ENCODE measurements around the gene PALLD.
"Not testable (repeated sequence)": the region's sequence is repeated elsewhere in the genome, so short reads cannot be mapped to it uniquely, and the experiment has no call there.

Gene PALLD

DNA sequence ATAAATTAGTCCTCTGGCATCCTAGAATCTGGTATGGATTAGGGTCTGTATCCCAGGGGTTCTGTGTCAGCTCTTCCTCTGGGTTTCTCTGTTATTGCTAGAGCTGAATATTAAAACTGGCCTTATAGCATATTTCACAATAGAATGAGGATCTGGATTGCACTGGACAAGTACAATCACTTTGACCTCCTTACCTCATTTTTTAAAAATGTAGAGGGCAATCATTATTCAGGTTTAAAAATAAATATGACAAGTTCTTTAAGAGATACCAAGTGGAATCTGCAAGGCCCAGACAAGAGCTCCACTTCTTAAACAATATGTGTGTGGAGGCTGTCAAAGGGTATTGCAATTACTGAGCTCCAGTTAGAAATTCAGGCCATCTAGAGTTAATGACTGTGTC, 1.4 kb downstream of the PALLD start:
- no peak for DNase-seq

DNA sequence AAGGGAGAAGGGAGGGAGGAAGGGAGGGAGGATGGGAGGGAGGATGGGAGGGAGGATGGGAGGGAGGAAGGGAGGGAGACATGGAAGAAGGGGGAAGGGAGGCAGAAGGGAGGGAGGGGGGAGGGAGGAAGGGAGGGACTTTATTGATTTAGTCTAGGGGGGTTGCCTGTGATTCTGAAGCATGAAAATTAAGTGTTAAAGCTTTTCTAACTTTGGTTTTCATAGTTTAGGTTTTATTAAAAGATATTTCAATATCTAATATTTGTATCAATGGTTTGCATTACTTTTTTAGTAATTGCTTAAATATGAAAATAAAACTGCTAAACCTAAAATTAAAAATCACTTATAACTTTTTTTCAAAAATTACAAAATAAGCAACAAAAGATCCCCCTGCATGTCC, 2.4 kb downstream of the PALLD start:
- no peak for DNase-seq

DNA sequence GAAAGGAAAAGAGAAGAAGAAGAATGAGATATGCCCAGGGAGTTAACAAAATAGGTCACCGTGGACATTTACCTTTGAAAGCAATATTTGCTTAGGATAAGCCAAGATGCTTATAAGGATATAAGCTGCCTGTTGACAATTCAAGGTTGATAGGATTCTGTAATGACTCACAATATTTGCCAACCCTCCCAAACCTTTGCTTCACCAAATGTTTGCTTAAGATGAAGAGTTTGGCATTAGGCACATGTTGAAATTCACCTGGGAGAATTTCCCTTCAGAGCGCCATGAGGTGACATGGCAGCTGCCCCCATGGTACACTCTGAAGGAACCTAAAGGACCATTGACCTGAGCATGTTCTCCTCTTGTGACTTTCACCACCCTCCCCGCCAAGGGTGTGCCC, 4.6 kb downstream of the PALLD start:
- no peak for DNase-seq

DNA sequence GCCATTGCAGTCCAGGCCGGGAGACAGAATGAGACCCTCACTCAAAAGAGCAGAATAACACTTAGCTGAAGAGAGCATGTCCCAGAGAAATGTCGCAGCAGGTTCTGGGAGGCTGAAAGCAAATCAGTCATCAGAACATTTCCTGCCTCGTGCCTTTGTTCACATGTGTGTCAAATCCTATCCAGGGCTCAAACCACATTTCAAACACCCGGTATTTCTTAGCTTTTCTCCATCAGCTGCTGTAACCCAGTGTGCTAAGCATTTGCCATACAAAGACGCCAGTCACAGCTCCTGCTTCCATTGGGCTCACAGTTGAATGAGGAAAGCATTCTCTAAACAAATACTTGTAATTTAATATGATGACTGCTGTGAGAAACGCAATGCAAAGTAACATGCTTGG, 6.0 kb downstream of the PALLD start:
- no peak for DNase-seq

DNA sequence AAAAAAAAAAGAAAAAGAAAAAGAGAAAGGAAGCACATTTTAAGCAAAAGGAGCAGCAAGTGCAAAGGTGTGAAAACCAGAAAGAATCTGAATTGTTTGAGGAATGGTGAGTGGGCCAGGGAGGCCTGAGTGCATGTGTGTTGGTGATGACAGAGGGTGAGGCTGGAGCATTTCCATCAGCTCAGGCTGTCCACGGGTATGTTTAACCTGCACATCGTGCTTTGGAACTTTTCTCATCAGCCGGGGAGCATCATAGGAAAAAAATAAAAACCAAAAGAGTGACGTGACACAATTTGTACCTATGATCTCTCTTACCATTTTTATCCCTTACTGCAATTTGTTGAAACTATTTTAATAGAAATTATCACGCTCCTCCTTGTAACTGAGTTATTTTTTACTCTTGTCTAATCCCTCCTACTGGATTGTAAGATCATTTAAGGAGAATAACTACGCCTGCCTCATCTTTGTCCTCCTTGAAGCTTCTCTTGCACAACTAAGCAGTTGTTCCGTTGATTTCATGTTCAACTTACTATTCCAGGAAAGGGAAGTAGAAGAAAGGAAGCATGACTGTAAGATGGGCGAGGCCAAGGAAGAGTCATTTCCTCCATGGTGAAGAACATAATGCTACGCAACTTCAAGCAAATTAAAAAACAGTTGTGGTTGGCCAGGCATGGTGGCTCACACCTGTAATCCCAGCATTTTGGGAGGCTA, 7.0 kb downstream of the PALLD start:
- no peak for DNase-seq

DNA sequence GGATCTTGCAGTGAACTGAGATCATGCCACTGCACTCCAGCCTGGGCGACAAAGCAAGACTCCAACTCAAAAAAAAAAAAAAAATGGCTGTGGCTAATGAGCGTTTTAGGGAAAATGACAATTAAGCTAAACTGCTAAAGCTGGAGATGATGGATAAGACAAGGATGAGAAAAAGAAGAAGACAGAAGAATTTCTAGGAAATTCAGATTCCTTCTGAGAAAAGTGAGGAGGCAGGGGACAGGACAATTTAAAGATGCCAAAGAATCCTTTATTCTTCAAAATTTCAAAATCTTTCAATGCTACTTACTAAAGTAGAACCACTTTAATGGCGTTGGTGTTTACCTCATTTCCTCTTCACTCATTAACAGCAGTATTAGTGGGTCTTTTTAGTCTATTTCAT, 7.7 kb downstream of the PALLD start:
- DNase-seq = no peak

DNA sequence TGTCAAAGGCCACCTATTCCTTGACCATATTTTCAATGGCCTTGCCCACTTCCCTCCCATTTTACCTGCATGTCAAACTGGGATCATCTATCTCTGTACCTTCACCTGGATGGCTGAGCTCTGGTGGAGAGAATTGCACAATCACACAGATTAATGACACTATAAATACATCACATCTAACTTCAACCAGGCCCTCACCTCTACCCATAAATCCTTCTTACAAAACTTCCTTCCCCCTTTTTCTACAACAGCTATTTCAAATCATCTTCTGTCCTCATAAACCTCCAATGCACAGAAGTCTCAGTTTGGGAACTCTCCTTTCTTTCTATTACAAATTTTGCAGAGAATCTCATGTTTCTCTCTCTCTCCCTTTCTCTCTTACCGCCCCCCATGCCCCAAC, 9.2 kb downstream of the PALLD start:
- DNase-seq = no peak

DNA sequence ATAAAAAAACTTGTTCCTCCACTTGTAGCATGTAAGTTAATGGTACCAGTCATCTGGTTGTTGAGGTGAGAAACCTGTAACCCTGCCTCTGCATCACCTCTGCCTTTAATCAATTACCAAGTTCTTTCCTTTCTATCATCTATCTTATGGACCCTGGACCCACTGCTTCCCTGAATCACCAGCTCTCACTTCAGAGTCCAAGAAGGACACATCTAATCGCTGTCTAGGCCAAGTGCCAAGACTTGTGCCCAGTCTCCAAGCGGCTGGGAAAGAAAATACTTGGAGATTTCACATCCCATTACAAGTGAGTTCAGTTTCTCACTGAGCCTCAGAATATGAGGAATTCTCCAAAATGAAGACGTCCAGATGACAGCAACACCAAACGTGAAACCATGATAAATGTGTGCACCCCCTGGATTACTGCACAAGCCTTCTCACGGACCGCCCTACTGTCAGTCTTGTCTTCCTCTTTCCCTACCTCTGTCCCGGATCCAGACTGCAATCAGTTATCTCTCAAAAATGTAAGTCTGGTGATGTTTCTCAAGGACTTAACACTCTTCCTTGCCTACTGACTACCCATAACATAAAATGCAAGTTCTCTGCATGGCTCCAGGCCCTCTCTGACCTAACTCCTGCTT, 10.4 kb downstream of the PALLD start:
- no peak for DNase-seq

DNA sequence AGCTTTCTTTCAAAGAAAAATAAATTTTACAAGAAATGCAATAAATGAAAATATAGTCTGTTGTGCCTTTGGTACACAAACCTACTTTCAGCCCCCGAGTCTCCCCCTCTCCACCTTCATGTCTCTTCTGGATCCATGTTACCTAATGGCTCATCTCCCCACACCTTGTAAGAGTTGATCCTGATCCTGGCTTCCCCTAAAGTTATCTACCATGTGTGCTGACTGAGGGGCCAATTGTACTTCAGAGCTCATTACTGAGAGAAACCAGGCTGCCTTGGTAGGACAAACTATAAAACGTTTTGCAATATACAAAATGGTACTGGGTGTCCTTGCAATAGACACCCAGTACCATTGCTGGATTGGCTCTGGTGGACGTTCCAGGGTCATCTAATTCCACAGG, 11.8 kb downstream of the PALLD start:
- no peak for DNase-seq

DNA sequence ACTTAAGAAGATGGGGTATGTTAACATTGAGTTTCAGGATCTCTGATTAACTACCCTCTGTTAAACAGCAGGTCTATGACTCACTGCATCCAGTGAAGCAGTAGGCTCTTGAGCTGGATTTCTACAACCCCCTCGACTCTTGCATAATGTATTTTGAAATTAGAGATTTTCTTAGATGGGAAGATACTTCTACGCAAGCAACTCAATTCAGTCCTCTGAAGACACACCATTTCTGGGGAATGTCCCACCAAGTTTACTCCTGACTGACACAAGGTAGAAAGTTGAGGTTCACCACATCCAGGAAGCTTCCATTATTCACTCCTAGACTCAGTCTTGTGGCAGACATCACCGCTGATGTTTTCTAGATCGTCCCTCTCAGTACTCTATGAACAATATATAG, 12.9 kb downstream of the PALLD start:
- peak; percentile 66 for DNase-seq

DNA sequence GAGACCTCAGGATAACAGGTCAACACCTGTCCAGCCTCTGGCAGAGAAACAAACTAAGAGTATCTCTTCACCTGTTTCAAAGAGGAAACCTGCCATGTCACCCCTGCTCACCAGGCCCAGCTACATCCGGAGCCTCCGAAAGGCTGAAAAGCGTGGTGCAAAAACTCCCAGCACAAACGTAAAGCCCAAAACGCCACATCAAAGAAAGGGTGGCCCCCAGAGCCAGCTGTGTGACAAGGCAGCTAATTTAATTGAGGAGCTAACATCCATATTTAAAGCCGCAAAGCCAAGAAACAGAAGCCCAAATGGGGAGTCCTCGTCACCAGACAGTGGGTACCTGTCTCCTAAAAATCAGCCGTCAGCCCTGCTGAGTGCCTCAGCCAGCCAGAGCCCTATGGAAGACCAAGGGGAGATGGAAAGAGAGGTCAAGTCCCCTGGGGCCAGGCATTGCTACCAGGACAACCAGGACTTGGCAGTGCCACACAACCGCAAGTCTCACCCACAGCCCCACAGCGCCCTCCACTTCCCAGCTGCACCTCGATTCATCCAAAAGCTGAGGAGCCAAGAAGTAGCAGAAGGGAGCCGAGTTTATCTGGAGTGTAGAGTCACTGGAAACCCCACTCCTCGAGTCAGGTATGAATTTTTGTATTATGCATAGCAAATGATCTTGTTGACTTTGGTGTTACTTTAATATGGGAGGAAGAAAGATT, 15.1 kb downstream of the PALLD start:
- no peak for DNase-seq

DNA sequence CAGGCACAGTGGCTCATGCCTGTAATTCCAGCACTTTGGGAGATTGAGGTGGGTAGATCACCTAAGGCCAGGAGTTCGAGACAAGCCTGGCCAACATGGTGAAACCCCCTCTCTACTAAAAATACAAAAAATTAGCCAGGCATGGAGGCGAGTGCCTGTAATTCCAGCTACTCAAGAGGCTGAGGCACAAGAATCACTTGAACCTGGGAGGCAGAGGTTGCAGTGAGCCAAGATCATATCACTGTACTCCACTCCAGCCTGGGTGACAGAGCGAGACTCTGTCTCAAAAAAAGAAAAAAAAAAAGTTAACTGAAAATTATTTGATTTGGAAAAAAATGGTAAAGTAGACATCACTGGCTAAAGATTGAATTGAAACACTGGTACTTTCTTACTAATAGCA, 17.0 kb downstream of the PALLD start:
- DNase-seq = not testable (repeated sequence)

DNA sequence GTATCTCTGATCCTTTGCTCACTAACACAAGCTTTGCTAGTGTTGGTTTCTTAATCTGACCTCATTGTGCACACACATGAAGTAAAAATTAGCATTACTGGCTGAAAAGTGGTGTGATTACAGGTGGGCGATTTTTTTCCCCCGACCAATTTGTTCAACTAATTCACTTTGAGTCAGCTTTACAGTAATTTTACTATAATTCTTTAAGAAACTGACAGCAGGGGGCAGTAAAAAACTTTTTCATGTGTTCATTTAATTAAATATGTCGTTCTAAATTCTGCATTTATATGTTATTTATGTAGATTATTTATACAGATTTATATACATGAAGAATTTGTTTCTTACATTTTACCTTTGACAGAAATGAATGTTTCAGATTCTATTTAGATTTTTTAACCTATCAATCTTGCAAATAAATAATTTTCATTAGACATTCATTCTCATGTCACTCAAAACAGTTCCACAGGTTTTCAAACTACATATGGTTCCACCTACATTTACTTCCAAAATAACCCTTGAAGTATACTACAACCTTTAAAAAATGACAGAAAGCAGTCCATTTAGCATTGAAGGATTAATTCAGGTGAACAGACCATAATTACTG, 17.5 kb downstream of the PALLD start:
- DNase-seq = peak; percentile 49

DNA sequence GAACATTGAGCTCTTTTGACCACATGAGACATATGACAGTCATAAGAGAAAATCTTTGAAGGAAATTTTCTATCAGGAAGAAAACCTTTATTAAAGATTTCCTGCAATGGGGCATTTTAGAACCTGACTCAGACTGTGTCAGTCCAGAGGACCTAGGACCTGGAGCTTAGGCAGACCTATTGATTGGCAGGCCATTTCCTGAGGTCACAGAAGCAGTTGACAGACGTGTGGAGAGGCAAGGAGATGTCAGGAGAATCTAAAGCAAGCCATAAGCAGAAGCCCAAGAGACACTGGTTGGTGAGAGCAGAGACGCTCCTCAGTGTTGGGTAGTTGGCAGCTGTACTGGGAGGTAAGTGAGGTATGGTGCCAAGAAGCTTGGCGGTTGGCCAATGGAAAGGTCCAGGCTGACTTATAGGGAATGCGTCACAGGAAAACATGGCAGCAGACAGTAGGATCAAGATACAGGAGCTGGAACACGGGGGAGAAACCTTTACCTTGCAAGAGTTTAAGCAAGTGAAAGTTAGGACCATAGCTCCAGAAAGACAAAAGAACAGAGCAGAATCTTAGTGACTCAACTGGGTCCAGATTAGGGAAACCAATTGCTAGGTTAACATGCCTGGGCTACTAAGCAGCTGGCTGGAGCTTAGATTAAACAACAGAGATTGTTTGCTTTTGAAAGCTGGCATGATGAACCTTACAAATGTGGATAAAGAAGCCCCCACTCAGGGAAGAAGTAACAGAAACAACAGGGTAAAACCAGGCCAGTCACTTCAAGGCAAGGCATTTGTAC, 18.6 kb downstream of the PALLD start:
- DNase-seq = no peak

DNA sequence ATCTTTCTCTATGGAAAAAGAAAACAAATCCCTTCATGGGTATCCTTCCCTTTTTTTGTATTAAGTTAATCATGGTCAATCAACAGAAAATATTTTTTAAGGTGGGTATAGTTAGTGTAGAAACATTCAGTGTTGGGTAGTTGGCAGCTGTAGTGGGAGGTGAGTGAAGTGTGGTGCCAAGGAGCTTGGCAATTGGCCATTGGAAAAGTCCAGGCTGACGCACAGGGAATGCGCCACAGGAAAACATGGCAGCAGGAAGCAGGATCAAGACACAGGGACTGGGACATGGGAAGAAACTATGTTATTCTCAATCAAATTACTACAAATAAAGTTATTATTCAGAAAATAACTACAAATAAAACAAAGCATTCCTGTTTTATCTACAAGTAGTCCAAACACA, 20.0 kb downstream of the PALLD start:
- no peak for DNase-seq

DNA sequence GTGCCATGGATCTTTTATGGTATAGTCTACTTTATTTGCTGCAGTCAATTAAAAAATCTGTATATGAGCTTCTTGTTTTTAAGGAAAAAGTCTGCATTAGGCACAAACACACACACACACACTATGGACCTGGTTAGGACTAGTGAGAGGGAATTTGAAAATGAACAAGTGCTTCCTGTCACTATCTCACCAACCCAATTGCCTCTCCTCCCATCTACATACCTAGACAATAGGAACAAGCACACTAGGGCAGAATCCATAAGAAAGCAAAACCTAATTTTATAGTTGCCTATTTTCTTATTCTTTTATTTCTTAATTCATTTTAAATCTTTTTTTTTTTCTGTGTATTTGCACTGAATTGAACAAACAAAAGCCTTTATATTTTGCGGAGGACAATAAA, 22.7 kb downstream of the PALLD start:
- no peak for DNase-seq

DNA sequence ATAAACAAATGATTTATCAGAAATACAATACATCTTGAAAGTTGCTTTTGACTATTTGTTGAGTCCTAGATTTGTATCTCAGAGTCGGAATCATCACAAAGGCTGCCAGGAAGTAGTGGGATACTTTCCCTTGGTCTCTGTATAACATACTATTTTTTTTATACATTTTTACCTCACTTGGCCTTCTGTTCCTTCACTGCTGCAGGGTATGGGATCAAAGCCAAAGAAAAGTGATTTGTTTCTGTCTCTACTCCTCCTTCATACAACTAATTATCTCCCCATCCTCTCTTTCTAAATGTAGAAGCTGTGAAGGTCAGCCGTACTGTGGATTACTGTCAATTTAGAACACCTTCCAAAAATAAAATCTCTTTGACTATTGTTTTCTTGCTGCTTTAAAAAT, 24.9 kb downstream of the PALLD start:
- DNase-seq = no peak

DNA sequence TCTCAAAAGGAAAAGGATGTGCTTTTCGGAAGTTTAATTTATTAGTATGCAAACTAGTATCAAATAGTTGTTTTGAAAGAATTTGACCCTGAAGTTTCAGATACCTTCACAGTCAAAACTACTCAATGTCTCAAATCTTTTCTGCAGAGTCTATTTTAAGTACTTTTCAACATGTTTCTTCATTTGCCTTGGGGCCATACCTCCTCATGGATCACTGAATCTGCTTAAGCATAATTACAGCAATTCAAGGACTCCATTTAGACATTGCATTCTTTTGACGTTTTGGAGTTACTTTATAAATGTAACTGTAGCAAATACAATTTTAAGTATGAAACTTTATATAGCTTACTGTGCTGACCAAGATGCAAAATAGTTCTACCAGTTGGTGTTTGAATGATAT, 25.5 kb downstream of the PALLD start:
- DNase-seq = no peak

DNA sequence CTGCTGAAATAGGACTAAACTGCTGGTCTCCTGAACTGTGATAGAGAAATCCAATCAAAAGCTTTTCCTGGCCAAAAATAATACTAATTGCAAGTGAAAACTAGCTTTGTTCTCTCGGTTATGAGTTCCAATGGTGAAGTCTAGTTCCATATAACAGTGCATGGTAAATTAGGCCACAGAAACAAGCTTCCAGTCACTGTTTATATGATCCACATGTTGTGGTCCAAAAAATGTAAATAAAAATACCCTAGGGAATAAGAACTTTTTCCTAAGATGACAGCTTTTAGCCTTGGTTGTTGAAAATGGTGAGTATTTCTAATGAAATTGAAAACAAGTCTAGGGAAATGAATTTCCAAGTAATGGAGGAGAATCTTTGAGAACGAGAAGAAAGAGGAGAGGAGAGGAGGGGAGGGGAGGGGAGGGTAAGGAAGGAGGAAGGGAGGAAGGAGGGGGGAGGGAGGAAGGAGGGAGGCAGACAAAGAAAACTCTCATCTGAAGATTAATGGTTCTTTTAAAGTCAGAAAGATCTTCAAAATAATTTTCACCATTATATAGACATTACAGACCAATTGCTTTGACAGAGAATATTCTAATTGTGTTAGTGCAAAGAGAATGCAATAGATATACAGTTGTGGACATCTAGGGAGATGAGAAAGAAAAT, 26.1 kb downstream of the PALLD start:
- no peak for DNase-seq

DNA sequence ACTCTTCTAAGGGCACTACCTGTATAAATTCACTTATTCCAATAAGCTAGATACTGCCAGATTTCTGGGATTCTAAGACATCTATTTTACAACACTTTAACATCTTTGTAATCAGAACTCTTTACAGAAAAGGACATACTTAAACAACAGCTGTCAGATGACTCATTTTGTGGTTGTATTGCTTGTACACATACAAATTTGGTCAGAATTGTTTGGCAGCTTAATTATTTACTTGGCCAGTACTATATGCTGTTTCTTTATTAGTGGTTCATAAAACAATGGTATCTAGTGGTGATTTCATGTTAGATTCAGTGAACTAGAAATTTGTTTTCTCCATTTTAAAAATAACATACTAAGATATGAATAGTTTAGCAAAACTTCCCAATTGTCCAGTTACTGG, 27.2 kb downstream of the PALLD start:
- peak; percentile 71 for DNase-seq

DNA sequence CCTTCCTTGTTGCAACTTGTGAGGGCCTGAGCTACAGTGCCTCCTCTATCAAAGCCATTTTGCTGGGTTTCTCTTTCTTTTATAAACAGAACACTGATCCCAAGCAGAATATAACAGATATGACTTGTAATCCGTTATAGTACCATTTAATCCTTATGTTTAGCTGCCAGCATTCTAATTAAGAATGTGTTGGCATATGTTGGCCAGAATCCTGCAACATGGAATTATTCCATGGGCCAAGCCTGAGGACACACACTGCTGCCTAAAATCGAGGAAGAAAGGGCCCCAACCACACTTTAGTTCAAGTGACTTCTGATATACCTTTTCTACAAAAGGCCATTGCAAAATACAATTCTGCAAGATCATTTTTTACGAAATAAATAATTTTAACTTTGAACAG, 28.0 kb downstream of the PALLD start:
- DNase-seq = no peak

DNA sequence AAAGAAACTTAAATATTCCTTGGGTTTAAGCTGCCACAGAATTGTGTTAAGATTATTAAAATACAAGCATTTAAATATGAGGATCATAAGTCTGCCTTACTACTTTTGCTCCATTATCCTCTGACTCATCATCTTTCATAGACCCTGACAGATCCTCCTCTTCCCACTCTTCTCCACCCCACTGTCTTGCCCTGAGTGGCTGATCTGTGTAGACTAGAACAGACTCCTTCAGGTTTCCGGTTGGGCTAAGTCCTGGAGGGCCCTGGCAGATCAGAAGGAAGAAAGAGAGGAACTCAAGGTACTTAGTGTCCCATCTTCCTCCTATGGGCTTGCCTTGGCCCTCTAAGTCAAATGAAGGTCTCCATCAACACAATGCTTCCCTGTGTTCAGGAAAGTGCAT, 30.7 kb downstream of the PALLD start:
- DNase-seq = no peak

Data from fibroblast of skin of abdomen (primary cell).